ENCODE data around the gene CHST9.

The CHST9 gene

DNA sequence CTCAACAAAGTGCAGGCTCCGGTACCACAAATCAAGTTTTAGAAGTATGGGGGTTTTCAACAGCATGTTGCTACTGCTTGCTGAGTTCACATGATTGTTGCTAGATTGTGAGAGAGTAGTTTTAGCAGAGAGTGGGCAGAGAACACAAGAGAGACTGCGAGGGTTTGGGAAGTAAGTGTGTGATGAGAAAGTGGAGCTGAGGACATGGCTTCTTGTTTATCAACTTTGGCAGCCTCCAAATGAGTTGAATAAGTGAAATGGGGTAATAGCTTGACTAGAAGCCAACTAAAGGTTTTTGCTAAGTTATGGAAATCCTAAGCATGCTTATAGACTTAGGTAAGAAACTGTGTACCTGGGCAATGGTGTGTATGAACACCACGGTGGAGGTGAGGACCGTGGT, 135.1 kb downstream of the CHST9 start:
- H3K27ac ChIP-seq = no peak overlapping the region
- TF ChIP-seq, protein P1, sequence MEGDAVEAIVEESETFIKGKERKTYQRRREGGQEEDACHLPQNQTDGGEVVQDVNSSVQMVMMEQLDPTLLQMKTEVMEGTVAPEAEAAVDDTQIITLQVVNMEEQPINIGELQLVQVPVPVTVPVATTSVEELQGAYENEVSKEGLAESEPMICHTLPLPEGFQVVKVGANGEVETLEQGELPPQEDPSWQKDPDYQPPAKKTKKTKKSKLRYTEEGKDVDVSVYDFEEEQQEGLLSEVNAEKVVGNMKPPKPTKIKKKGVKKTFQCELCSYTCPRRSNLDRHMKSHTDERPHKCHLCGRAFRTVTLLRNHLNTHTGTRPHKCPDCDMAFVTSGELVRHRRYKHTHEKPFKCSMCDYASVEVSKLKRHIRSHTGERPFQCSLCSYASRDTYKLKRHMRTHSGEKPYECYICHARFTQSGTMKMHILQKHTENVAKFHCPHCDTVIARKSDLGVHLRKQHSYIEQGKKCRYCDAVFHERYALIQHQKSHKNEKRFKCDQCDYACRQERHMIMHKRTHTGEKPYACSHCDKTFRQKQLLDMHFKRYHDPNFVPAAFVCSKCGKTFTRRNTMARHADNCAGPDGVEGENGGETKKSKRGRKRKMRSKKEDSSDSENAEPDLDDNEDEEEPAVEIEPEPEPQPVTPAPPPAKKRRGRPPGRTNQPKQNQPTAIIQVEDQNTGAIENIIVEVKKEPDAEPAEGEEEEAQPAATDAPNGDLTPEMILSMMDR (conservative IDR thresholded peaks at IDR 0.05) = no peak

DNA sequence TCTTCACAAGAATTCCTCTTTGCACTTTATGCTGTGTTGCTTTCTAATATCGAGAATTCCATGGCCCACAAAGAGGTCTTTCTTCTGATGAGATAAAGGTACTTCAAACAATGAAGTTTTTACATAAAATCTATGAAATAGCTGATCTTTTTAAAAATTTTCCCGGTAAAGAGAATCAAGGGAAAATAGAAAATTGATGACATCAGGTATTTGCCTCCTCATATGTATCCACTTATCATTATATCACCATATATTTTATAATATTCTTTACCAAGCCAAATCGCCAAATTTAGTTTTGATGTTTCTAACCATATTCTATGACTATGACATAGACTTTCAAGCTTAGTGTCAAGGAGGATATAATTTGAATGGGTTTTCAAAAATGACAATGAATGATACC, 139.8 kb downstream of the CHST9 start:
- TF ChIP-seq, protein P1 (conservative IDR thresholded peaks at IDR 0.05) = no peak
- H3K27ac ChIP-seq = no peak overlapping the region

DNA sequence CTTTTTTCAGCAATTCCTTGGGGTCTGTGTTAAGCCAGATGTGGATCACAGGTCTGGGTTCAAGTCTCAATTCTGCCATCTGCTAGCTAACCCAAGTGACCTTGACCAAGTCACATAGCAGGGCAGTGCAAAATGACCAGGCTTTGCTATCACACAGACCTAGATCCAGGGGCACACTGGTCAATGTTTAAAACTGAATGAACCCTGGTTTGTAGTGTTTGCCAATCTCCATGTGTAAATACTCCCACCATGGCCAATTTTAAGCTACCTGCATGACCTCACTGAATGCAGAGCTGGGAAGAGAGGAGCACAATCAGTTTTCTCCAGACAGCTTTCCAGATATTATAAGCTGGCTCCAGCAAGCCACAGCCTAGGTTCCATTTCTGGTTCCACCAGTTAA, 142.9 kb downstream of the CHST9 start:
- H3K27ac ChIP-seq = peak overlapping the region; percentile 57
- TF ChIP-seq, protein P1 (conservative IDR thresholded peaks at IDR 0.05) = no peak

DNA sequence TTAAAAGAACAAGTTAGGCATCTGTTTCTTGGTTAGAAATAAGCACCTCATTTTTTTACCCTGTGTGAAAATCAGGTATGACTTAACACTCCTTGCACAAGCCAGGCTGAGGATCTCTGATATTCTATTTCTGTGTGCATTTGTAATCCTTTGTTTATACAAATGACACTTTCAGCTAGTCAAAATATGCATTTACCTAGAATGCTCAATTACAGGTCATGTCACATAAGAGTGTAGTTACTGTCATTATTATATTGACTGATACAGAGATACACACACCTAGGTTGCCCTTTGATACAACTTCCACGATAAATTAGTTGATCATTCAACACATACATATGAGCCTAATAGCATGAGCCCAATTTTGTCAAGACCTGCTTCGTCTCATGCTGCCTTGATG, 144.3 kb downstream of the CHST9 start:
- TF ChIP-seq, protein P1 (conservative IDR thresholded peaks at IDR 0.05) = no peak
- peak overlapping the region; percentile 57; the same call in 1 of the 2 replicates for H3K27ac ChIP-seq

DNA sequence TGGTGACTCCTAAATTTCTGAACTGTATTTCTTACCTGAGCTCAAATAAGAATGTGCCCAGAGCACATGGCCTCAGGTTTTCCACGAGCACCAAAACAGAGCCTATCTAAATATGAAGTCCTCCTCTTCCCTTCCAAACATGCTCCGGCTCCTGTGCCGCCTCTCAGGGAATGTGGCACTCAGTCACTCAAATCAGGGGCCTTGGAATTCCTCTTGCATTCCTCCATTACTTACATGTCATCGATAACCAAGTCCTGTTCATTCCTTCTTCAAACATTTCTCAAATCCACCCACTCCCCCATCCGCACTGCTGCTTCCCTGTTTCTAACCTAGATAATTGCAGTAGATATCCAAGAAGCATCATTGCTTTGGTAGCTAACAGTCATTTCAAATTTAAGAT, 151.4 kb downstream of the CHST9 start:
- TF ChIP-seq, protein P1 (conservative IDR thresholded peaks at IDR 0.05) = no peak
- H3K27ac ChIP-seq = no peak overlapping the region

DNA sequence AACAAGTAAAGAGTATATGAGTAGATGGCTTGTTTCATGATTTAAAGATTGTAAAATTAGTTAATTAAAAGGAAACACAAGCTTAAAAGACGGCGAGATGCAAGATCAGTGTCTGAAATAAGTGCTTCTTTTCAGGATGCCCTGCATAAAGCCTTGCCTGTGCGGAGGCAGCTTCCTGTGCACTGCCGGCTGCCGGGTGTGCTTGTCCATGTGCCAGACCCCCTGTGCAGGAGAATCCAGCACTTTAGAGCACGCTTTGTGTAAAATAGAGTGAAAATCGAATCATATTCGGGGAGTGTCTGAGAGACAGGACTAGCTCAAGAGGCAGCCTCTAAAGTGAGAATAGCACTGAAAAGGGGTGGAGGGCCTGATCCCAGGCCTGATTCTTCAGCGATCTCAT, 154.7 kb downstream of the CHST9 start:
- H3K27ac ChIP-seq = no peak overlapping the region

DNA sequence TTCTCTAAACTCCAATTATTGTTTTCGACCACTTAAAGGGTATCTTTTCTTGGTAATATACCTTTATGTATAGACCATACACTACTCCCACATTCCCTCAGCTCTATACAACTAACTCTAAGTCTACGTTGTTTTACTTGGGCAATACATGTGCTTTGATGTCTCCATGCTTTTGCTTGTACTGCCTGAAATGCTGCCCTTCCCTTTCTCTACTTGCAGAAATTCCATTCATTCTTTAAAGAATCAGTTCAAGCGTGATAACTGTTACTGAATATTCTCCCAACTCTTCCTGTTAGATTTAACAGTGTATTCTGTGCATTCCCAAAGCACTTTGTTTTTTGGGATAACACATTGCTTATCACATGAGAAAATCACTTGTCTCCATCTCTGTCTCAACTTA, 162.6 kb downstream of the CHST9 start:
- H3K27ac ChIP-seq = no peak overlapping the region
- TF ChIP-seq, protein P1 (conservative IDR thresholded peaks at IDR 0.05) = no peak

More for the DNA sequence above, 154.7 kb downstream of the CHST9 start:
- TF ChIP-seq, protein P1 (conservative IDR thresholded peaks at IDR 0.05) = no peak

Measured in VCaP (cell line).